Stimulated activated CD8-positive, alpha-beta memory T cell treated with anti-CD3 and anti-CD28 coated beads, Interleukin-15, amount 100 ng/mL, for 1 hour (primary cell): ENCODE results near the gene CSTF2.
"Not testable (repeated sequence)": the region's sequence is repeated elsewhere in the genome, so short reads cannot be mapped to it uniquely, and the experiment has no call there.

ENCODE experiments used
- DNase-seq: peaks from one replicate; pipeline ENCODE4 v3.0.0-alpha.2; 2020; ENCODE audit warnings: low read depth

CSTF2 gene, protein sequence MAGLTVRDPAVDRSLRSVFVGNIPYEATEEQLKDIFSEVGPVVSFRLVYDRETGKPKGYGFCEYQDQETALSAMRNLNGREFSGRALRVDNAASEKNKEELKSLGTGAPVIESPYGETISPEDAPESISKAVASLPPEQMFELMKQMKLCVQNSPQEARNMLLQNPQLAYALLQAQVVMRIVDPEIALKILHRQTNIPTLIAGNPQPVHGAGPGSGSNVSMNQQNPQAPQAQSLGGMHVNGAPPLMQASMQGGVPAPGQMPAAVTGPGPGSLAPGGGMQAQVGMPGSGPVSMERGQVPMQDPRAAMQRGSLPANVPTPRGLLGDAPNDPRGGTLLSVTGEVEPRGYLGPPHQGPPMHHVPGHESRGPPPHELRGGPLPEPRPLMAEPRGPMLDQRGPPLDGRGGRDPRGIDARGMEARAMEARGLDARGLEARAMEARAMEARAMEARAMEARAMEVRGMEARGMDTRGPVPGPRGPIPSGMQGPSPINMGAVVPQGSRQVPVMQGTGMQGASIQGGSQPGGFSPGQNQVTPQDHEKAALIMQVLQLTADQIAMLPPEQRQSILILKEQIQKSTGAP

DNA sequence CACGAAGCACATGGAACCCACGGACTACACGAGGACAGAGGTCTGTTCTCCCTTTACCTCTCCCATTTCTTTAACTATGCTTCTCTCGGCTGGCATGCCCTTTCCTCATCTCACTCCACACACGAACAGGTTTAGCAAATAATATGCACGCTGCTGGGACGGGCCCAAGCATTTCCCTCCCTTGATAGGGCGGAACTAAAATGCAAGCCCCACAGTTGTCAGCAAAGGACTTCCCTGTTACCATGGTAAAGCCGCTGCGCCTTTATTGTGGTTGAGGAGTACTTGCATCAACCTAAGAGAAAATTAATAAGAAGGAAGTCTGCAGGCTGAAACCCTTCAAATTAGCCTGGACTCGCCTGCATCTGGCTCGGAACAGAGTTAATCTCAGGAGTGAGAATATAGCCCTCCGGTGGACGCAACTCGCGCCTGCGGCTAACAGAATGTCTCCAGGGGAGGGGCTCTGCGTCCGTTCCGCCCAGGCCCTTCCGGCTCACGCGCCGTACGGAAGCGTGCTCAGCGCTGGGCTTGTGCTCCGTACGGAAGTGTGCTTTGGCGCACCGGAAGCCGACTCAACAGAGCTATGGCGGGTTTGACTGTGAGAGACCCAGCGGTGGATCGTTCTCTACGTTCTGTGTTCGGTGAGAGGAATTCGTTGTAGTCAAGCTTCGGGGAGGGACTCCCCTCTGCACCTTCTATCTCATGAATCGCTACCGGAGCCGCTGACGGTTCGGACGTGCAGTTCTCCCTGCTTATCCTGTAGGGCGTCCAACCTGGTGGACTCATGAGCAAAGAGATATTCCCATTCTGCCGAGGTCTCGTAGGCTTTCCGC lies at the start of gene CSTF2:
CSTF2 (plus strand) TSS at position 555 of the 830 bp plus-strand sequence; CDS start at position 581, 26 bp downstream.
- DNase-seq: peak; percentile 51

DNA sequence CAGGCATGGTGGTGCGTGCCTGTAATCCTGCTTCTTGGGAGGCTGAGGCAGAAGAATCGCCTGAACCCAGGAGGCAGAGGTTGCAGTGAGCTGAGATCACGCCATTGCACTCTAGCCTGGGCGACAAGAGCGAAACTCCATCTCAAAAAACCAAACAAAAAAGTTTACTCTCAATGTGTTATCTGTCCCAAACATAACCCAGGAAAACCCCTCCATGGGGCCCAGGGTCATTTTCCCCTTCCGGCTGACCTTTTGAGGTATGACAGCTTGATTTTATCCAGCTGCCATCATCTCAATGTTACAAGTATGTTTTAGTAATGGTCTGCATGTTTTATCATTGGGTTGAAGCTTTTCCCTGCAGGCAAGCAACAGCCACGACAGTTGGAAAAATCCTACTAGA lies 23.8 kb upstream of the CSTF2 start:
- not testable (repeated sequence) for DNase-seq

DNA sequence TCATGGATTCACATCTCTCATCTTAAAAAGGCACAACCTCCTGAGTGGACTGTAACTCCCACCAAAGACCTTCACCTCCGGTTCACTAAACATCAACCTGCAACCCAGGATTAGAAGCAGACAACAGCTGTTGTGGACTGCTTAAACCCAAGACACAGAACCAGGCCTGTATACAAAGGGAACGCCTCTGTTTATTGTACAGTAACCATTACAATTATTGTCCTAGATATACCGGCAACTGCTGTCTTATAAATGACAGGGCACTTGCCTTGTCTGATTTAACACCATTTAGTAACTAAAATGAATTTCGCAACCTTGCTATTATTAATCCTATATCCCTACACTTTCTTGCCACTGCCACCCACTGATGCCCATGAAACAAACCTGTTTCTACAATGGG lies 22.8 kb upstream of the CSTF2 start:
- no peak for DNase-seq

DNA sequence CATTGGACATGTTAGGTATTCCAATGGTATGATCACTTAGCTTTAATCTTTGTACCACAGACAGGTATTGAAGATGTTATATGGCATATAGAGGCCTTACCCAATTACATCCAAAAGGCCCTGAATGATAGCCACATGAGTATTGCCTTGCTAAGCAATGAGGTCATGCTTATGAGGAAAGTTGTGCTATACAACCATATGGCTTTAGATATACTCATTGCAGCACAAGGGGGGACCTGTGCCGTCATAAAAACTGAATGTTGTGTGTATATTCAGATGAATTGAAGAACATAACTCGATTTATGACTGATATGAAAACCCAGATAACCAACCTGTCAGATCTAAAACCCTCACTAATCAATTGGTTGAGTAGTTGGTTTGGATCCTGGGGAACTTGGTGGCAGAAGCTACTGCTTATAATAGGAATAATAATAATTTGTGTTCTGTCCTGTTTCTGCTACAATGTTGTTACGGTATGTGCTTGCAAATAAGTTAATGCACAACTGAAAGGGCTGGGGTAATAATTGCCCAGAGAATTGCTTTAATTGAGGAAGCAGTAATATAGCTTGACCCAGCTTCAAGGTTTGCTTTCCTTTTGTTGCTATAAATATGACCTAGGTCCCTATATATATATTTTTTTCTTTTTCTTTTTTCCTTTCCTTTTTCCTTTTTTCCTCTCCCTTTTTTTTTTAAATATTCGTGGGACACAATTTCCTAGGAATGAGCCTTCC lies 21.5 kb upstream of the CSTF2 start:
- DNase-seq: no peak

DNA sequence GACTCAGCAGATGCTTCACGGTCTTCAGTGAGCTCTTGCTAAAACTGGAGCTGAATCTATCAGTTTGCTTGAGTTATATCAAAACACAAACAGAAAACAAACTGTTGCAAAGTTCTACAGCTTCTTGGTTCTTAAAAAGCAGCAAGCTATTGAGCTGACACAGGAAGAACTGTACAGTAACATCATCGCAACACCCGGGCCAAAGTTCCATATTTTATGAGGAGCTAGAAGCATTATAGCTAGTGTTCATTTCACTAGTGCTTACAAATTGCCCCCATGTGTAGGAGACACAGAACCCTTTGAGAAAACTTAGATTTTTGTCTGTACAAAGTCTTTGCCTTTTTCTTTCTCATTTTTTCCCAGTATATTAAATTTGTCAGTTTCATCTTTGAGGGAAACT lies 17.3 kb upstream of the CSTF2 start:
- DNase-seq: no peak

DNA sequence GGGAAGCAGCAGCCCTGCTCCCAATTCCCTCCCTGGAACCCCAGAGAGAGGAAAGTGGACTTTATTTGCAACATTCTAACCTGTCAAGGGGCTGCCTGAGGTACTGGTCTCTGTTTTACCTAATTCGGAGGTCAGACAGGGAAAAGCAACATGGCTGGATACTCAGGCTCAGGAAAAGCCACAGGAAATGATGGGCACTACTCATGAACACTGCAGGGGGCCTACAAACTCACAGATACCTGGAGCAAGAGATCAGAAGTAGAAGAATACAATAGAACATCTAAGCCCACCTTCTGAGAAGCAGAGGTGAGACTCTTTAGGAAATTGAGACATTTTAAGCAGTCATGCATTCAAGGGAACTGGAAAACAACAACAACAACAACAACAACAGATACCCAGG lies 15.4 kb upstream of the CSTF2 start:
- no peak for DNase-seq

DNA sequence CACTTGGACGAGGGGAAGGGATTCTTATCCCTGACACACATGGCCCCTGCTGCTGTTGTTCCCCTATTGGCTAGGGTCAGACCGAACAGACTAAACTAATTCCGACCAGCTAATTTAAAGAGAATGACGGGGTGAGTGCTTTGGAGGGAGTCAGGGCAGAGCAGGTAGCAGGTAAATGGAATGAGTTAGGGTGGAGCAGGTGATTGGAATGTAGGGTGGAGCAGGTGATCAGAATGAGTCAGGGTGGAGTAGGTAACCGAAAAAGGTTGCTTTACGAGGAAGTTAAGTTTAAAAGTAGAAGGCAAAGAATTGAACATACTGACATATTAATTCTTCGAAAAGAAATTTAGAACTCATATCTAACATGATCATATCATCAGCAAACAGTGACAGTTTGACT lies 11.9 kb upstream of the CSTF2 start:
- not testable (repeated sequence) for DNase-seq

DNA sequence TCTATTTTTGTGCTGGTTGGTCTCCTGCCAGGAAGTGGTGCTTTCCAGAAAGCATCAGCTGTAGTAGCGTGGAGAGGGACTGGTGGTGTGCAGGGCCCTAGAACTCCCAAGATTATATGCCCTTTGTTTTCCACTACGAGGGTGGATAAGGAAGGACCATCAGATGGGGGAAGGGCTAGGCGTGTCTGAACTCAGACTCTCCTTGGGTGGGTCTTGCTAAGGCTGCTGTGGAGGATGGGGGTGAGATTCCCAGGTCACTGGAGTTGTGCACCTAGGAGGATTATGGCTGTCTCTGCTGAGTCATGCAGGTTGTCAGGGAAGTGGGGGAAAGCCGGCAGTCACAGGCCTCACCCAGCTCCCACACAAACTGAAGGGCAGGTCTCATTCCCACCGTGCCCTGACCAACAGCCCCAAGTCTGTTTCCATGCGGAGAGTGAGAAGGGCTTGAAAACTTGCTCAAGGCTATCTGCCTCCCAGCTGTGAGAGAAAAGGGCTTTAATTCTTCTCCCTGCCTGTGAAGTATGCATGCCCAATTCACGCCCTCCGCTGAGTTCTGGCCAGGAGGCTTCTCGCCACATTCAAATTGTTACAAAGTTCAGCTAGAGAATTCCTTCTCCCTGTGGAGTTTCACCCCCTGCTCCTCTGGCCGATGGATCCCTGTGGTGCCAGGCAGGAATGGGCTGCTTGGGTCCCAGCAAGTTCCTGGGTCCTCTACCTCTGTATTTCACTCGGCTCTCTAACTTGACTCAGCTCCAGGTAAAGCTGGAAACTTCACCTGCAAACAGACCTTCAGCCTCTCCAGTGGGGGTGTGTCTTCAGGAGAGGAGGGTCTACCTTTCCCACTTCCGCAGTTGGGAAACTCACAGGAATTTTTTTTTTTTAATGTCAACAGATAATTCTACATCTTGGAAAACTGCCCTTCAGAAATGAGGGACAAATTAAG lies 7.7 kb upstream of the CSTF2 start:
- no peak for DNase-seq

DNA sequence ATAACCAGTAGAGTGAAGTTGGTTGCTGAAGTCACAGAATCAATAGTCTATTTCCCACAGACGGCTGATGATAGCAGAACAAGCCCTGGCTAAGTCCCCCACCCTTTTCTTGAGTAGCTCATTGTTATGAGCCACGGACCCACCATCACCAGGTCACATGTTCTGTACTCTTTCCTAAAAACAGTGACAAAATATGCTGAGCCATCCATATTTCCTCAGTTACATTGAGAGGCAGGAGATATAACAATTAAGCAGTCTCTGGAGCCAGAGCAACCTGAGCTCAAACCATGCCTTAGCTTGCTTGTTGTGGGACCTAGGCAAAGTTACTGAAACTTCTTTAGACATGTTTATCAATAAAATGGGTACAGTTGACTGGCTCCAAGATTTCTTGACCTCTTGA lies 2.9 kb upstream of the CSTF2 start:
- DNase-seq: no peak

DNA sequence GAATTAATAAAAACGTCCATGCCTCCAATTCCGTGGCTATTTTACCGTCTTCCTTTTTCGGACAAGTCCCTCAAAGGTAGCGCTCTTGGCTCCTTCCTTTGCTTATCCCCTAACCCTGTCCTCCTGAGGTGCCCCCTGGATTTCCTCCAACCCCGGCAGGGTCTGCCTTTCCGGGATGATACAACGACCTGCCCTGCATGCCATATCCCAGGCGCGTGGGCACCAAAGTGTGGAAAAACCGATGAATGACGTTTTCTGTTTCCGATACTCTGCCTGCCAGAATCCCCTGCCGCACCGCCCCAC lies 706 bp upstream of the CSTF2 start:
- no peak for DNase-seq

DNA sequence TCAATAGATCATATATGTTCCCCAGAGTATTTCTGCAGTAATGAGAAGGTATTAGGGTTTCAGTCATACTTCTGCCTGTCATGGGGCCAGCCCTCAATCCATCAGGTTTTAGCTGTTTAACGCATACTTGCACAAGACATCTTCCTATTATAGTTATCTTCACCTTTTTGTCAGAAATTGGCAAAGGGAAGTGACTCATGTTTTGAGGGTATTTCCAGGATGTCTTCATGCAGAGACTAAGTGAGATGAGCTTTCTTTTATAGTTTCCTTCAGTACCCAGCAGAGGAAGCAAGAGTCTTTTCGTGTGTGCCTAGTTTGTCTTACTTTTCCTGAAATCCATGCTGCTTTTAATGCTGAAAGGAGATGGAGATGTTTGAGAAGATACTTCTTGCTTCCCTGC lies 9.5 kb downstream of the CSTF2 start:
- DNase-seq: no peak

DNA sequence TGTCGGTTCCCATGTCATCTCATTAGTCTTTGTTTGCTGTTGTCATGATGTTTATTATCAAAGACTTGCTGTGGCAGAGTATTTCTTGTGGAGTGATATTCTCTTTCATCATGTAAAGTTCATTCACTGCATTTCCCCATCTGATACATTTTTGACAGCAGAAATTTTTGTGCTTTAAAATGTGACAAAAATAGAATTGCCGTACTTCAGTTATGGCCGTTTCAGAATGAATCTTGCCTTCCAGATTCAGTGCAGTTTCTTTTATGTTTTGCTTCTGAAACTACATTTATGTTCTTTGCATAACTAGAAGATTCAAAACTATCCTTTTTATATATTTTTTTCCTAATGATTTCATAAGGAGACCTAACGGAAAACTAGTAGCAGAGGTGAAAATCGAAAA lies 10.0 kb downstream of the CSTF2 start:
- no peak for DNase-seq

DNA sequence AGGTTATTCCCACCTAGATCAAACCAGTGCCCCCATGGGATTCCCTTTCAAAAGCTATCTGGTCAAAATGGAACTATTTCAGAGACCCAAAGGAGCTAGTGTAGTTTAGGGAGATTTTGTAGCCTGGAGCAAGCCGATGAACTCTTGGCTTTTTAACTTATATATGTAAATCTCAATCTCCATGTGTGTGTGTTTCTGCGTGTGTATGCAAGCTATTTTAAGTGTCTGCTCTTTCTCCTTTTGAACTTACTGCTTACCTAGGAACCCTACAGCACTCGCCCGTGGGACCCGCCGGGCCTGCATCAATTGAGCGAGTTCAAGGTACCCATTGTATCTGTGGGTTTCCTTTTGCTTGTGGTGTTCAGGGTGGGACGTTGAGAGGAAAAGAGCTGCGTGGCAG lies 10.4 kb downstream of the CSTF2 start:
- no peak for DNase-seq

DNA sequence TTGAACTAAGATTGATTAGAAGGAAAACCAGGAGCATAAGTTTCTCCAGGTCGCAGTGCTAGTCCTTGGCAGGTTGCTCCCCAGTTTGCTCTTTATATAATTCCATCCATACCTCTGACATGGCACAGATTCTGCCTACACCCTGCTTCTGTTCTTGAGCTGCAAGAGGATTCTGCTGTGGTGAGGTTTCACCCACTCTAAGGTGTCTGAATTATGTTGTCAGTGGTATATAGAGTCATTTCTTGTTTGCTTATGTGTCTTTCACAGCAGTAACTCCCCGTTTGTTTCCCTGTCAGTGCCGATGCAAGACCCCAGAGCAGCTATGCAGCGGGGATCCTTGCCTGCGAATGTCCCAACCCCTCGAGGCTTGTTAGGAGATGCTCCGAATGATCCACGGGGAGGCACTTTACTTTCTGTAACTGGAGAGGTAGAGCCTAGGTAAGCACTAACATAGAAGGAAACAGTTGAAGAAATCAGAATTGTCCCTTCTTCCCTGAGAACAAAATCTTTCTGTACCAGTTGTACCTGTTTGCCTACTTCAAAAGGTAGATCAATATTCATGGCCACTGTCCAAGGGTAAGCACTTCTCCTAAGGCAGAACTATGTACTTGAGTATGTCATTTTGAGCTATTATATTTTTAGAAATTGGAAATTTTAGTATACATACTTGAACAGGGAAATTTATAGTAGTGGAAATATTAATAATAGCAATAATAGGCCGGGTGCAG lies 11.2 kb downstream of the CSTF2 start:
- DNase-seq: no peak

DNA sequence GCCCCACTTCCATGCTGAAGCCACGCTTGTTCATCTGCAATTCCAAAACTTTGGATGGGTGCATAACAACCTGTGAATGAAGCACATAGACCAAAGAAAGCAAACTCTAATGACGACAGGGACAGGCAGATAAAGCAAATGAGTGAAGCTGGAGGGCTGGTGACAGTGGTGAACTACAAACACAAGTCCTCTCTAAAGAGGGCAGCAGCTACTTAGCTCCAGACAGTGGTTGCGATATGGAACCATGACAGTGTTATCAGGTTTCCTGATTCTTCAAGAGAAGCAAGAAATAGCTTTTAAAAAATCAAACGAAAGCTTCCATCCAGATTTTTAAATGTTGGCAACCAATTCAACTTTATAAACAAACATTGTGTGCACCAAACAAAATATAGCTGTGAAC lies 30.1 kb downstream of the CSTF2 start:
- no peak for DNase-seq

DNA sequence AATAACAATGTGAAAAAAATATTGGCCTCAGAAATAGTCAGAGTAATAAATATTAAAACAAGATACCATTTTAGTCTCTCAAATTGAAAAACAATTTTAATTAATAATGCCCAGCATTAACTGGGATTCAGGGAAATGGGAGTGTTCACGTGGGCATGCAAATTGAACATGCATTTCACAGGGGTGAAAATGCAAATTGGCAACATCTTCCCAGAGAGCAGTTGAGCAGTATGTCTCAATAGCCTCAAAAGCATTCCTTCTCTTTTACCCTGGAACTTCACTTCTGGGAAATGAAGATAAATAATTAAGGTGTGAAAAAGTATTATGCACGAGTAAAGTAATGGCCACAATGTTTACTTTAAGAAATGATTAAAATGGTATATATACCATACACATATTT lies 32.6 kb downstream of the CSTF2 start:
- DNase-seq: no peak

DNA sequence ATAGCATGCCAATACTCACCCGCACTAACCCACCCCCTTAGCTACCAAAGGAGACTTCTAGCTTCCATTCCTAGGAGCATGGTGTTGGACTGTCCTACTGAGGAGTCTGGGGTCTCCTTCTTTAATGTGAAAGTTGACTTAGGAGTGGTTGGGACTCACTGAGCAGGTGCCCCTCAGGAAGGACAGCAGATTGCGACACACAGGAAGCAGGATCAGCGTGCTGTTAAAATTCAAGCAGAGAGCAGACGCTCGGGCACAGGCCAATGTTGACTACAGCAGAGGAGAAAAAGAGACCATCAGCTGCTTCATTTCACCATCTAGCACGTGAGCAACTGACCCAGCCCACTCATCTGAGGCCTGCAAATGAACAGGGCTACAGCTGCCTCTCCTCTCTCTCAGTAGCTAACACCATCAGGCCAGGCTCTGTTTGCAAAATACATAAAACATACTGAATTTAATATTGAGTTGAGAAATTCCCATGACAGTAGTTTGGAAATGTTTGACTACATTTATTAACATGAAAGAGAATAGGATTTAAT lies 43.2 kb downstream of the CSTF2 start:
- no peak for DNase-seq

DNA sequence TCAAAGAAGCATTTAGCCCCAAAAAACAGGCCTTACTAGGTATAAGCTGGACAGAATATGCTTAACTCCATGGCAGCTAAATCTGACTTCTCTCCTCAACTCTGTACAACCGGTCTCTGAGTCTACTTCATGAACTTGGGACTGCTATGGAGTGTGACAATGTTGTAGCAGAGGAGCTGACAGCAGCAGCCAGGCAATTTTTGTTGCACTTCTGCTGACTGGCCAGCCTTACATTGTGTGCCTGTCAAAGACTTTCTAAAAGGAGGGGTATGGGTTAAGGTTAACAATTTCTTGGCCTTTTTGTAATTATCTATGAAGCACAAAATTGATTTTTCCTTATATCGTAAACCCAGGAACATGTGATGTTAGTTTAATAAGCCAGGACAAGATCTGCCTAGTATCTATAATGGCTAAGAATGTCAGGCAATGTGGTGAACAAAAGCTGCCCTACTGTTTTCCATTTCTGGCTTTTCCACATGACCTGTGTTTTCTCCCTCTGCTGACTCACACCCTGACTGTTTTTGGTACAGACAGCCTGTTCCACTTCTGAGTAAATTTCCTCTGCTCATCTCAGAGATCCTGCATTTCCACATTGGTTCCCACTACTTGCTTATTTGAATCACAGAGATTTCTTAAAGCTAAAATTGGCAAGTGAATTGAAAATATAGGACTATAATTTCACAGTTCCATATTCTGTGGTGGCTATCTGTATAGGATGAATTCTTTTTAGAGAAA lies 44.6 kb downstream of the CSTF2 start:
- DNase-seq: no peak

DNA sequence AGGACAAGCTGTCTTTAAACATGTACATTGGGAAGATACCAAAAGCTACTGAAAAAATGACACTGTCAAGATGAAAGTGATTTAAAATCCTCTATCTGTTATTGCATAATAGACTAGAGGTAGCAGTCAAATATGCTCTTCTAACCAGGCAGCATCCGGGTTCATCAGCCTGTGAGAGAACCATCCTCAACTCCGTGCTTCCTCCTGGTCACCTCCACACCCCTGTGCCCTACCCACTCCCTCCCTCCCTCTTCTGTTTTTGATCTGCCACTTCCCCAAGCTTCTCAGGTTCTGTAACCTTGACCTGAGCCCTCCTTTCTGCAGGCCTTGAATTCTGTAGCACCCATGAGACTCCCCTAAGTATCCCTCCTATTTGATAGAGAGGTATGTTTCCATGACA lies 48.1 kb downstream of the CSTF2 start:
- DNase-seq: no peak

DNA sequence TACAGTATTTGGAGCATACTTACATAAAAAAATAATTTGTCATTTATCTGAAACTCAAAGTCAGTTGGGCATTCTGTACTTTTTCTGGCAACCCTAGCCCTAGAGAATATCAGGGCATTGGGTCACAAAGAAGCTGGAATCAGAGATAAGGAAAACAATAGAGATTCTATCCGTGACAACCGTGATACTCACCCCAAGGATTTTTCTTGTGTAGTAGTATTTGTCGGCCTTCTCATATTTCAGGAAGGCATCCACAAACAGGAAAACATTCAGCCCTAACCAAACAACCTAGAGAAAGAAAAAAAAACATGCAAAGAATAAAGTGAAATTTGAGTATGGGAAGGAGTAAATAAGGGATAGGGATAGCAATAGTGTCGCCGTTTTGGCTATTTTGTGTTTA lies 50.3 kb downstream of the CSTF2 start:
- no peak for DNase-seq
